Stimulated activated CD8-positive, alpha-beta memory T cell treated with anti-CD3 and anti-CD28 coated beads, Interleukin-12 subunit alpha, Interleukin-12 subunit beta, amount 100 ng/mL, for 1 hour (primary cell): ENCODE data around the gene ABCC6.
"Not testable (repeated sequence)": the region's sequence is repeated elsewhere in the genome, so short reads cannot be mapped to it uniquely, and the experiment has no call there.

Experiments used
- DNase-seq: peaks from one replicate; pipeline ENCODE4 v3.0.0-alpha.2; 2020; ENCODE audit warnings: low read depth

The ABCC6 gene

GRCh38 chr16:16161319-16161718 is 62.0 kb downstream of the ABCC6 start:
- DNase-seq, result no peak

- DNase-seq, result no peak
These were observed 63.6 kb downstream of the ABCC6 start for GRCh38 chr16:16159662-16160061.

- DNase-seq, result no peak
These were observed 64.4 kb downstream of the ABCC6 start for GRCh38 chr16:16158741-16159374.

GRCh38 chr16:16158082-16158658 is 65.1 kb downstream of the ABCC6 start:
- DNase-seq, result no peak

GRCh38 chr16:16157166-16157565 is 66.1 kb downstream of the ABCC6 start:
- no peak for DNase-seq

GRCh38 chr16:16155234-16155633 is 68.1 kb downstream of the ABCC6 start:
- DNase-seq, result no peak

- no peak for DNase-seq
These were observed 68.9 kb downstream of the ABCC6 start for GRCh38 chr16:16154281-16154951.

GRCh38 chr16:16153000-16153399 is 70.3 kb downstream of the ABCC6 start:
- not testable (repeated sequence) for DNase-seq

- no peak for DNase-seq
These were observed 72.0 kb downstream of the ABCC6 start for GRCh38 chr16:16151315-16151714.

- no peak for DNase-seq
These were observed 72.5 kb downstream of the ABCC6 start for GRCh38 chr16:16150878-16151152.

GRCh38 chr16:16150117-16150877 is 73.0 kb downstream of the ABCC6 start:
- no peak for DNase-seq

GRCh38 chr16:16149710-16150116 is 73.6 kb downstream of the ABCC6 start:
- DNase-seq, result no peak

GRCh38 chr16:16148755-16149154 is 74.5 kb downstream of the ABCC6 start:
- DNase-seq, result no peak

- not testable (repeated sequence) for DNase-seq
These were observed 75.2 kb downstream of the ABCC6 start for GRCh38 chr16:16148000-16148599.

- DNase-seq, result no peak
These were observed 75.8 kb downstream of the ABCC6 start for GRCh38 chr16:16147316-16147999.

GRCh38 chr16:16146380-16147315 is 76.6 kb downstream of the ABCC6 start:
- DNase-seq, result no peak

GRCh38 chr16:16145286-16145685 is 78.0 kb downstream of the ABCC6 start:
- DNase-seq, result no peak

- DNase-seq, result no peak
These were observed 78.9 kb downstream of the ABCC6 start for GRCh38 chr16:16144416-16144815.

GRCh38 chr16:16143931-16144330 is 79.4 kb downstream of the ABCC6 start:
- no peak for DNase-seq

- no peak for DNase-seq
These were observed 80.1 kb downstream of the ABCC6 start for GRCh38 chr16:16143038-16143763.
